Colonic mucosa (tissue), 4 donors: ENCODE data around the gene ADAMTS17. TPM values are rescaled to one million over a fixed set of nuclear protein-coding genes. Genes with fewer than 3 reads are reported as not detected.

Experiments used
- DNase-seq: peaks from one replicate; pipeline ENCODE4 v3.0.0-alpha.2; 2020
- H3K27ac ChIP-seq: fragments of 200-600 bp; one replicate; pipeline ENCODE4 v1.8.0; 2021
- H3K27me3 ChIP-seq: fragments of 200-600 bp; one replicate; pipeline ENCODE4 v1.8.0; 2021
- H3K36me3 ChIP-seq: fragments of 200-600 bp; one replicate; pipeline ENCODE4 v1.8.0; 2021
- H3K4me1 ChIP-seq: fragments of 200-600 bp; one replicate; pipeline ENCODE4 v1.8.0; 2021; ENCODE audit warnings: mild to moderate bottlenecking
- H3K4me3 ChIP-seq: fragments of 200-600 bp; one replicate; pipeline ENCODE4 v1.8.0; 2021
- H3K9ac ChIP-seq, 2 donors: one replicate each; pipeline ENCODE4 v1.7.0; 2013; ENCODE audit warnings: control low read depth in 2 of 2, low read depth in 2 of 2, low read length in 2 of 2
- H3K9me3 ChIP-seq: fragments of 200-600 bp; one replicate; pipeline ENCODE4 v1.8.0; 2021
- CTCF ChIP-seq: fragments of 200-600 bp; IDR thresholded peaks from one replicate; pipeline ENCODE4 v1.8.0; 2022; ENCODE audit warnings: antibody characterized with exemption, mild to moderate bottlenecking
- intact Hi-C: fragments of 100-400 bp; cut with DNase I; formaldehyde crosslinking; loops from one replicate; pipeline ENCODE4 v1.14.1; 2022
- total RNA-seq, 2 donors: library from RNA; stranded (reverse); fragmentation: NEBNext Ultra II Directional in 1 of 2; extraction: Animal tissue kit (Norgen Biotek cat#: 25700) in 1 of 2; gene quantifications; one replicate each; pipeline ENCODE4 v1.2.1, GENCODE V29; 2021
- donor health status: healthy.
- donor health status: DM: no; HTN: no; CAD: no.
- donor health status: DM: no; HTN: no; CAD: no.

The ADAMTS17 gene
- total RNA-seq, 2 donors from 2014 or later, result 4.2 to 8.3 TPM

GRCh38 chr15:100279446-100279845 lies 62.3 kb downstream of the ADAMTS17 start:
- intact Hi-C loops, result no loop called here
- Histone ChIP-seq H3K4me3 (no peak overlapping the region), H3K4me1 (no peaks in the 10 kb centered on the region), H3K9me3 (no peaks in the 10 kb centered on the region), H3K36me3 (no peaks in the 10 kb centered on the region), H3K9ac (no peak overlapping the region), H3K27me3 (no peaks in the 10 kb centered on the region), H3K27ac (no peak overlapping the region)
- no peak for DNase-seq
- TF ChIP-seq CTCF, result no peak

- no peaks in the 10 kb centered on the region for H3K27me3 ChIP-seq
- no peaks in the 10 kb centered on the region for H3K4me1 ChIP-seq
- H3K36me3 ChIP-seq, result no peaks in the 10 kb centered on the region
- no peak for TF ChIP-seq CTCF
- no peak overlapping the region for H3K4me3 ChIP-seq
- H3K9me3 ChIP-seq, result no peaks in the 10 kb centered on the region
- intact Hi-C loops, result no loop called here
- H3K9ac ChIP-seq, result no peak overlapping the region
- no peak overlapping the region for H3K27ac ChIP-seq
- no peak for DNase-seq
Measured at GRCh38 chr15:100278596-100279380, 63.0 kb downstream of the ADAMTS17 start.

GRCh38 chr15:100277087-100277855 lies 64.5 kb downstream of the ADAMTS17 start:
- no peak for TF ChIP-seq CTCF
- Histone ChIP-seq H3K9ac (no peak overlapping the region), H3K4me3 (no peak overlapping the region), H3K27me3 (no peaks in the 10 kb centered on the region), H3K27ac (no peak overlapping the region), H3K9me3 (peaks cover 3% of the 10 kb centered on the region), H3K36me3 (no peaks in the 10 kb centered on the region), H3K4me1 (no peaks in the 10 kb centered on the region)
- intact Hi-C loops, result no loop called here
- no peak for DNase-seq

GRCh38 chr15:100276506-100276905 lies 65.3 kb downstream of the ADAMTS17 start:
- Histone ChIP-seq H3K9me3 (peaks cover 3% of the 10 kb centered on the region), H3K4me3 (no peak overlapping the region), H3K27me3 (no peaks in the 10 kb centered on the region), H3K27ac (no peak overlapping the region), H3K9ac (no peak overlapping the region), H3K36me3 (no peaks in the 10 kb centered on the region), H3K4me1 (no peaks in the 10 kb centered on the region)
- intact Hi-C loops, result no loop called here
- no peak for TF ChIP-seq CTCF
- no peak for DNase-seq

GRCh38 chr15:100275641-100276040 lies 66.1 kb downstream of the ADAMTS17 start:
- TF ChIP-seq CTCF, result no peak
- no peak for DNase-seq
- Histone ChIP-seq H3K27ac (no peak overlapping the region), H3K9me3 (peaks cover 3% of the 10 kb centered on the region), H3K27me3 (no peaks in the 10 kb centered on the region), H3K9ac (no peak overlapping the region), H3K36me3 (no peaks in the 10 kb centered on the region), H3K4me3 (no peak overlapping the region), H3K4me1 (no peaks in the 10 kb centered on the region)
- intact Hi-C loops, result no loop called here
